ENCODE results near the gene FMN2.
A peak's percentile ranks its signal among the peaks of the same experiment; 100 is the strongest.

Gene FMN2

DNA sequence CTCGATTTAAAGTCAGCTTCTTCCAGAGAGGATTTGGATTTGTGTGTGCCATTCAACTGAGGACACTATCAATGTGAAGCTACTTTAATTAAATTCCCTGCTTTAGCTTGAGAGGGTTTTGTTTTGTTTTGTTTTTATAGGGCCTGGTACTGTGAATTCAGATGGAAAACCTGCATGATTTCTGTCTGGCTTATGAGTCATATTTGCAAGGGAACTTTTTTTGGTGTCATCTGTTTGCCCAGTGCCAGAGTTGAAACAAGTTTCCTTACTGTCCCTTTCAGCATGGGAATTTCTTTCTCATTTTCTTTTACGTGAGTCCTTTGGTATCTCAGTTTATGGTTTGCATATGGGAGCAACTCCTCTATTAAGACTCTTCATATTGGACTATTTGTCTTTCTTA, 325.6 kb downstream of the FMN2 start:
- H3K9ac ChIP-seq: no peak overlapping the region
- TF ChIP-seq CTCF (IDR thresholded peaks at IDR 0.05): no peak

GRCh38 chr1:240420766-240421165, 329.1 kb downstream of the FMN2 start:
- Histone ChIP-seq H3K9me3 (ENCODE audit: control insufficient read depth, low read length) (no peaks in the 10 kb centered on the region), H2AFZ (no peak overlapping the region), H3K36me3 (ENCODE audit: control insufficient read depth, insufficient read depth, low read length) (no peaks in the 10 kb centered on the region), H3K27ac (no peak overlapping the region), H3K9ac (no peak overlapping the region), H3K79me2 (no peaks in the 10 kb centered on the region), H3K4me1 (no peaks in the 10 kb centered on the region), H3K27me3 (ENCODE audit: control insufficient read depth, insufficient read depth, low read length) (no peaks in the 10 kb centered on the region), H3K4me2 (ENCODE audit: low read length) (no peak overlapping the region), H3K4me3 (ENCODE audit: low read depth, low read length) (no peak overlapping the region)
- TF ChIP-seq CTCF (IDR thresholded peaks at IDR 0.05): no peak

More for the DNA sequence above, 325.6 kb downstream of the FMN2 start:
- Histone ChIP-seq H3K9me3 (ENCODE audit: control insufficient read depth, low read length) (no peaks in the 10 kb centered on the region), H3K4me2 (ENCODE audit: low read length) (no peak overlapping the region), H3K4me1 (no peaks in the 10 kb centered on the region), H3K79me2 (no peaks in the 10 kb centered on the region), H3K4me3 (ENCODE audit: low read depth, low read length) (no peak overlapping the region), H3K36me3 (ENCODE audit: control insufficient read depth, insufficient read depth, low read length) (no peaks in the 10 kb centered on the region), H3K27me3 (ENCODE audit: control insufficient read depth, insufficient read depth, low read length) (no peaks in the 10 kb centered on the region), H3K27ac (no peak overlapping the region), H2AFZ (no peak overlapping the region)

GRCh38 chr1:240423246-240423924, 331.7 kb downstream of the FMN2 start:
- H3K36me3 ChIP-seq (ENCODE audit: control insufficient read depth, insufficient read depth, low read length): no peaks in the 10 kb centered on the region
- no peaks in the 10 kb centered on the region for H3K4me1 ChIP-seq
- H3K79me2 ChIP-seq: no peaks in the 10 kb centered on the region
- no peaks in the 10 kb centered on the region for H3K27me3 ChIP-seq (ENCODE audit: control insufficient read depth, insufficient read depth, low read length)
- H3K4me3 ChIP-seq (ENCODE audit: low read depth, low read length): no peak overlapping the region
- no peaks in the 10 kb centered on the region for H3K9me3 ChIP-seq (ENCODE audit: control insufficient read depth, low read length)
- no peak for TF ChIP-seq CTCF (IDR thresholded peaks at IDR 0.05)
- H3K4me2 ChIP-seq (ENCODE audit: low read length): no peak overlapping the region
- no peak overlapping the region for H3K9ac ChIP-seq
- no peak overlapping the region for H2AFZ ChIP-seq
- H3K27ac ChIP-seq: no peak overlapping the region

DNA sequence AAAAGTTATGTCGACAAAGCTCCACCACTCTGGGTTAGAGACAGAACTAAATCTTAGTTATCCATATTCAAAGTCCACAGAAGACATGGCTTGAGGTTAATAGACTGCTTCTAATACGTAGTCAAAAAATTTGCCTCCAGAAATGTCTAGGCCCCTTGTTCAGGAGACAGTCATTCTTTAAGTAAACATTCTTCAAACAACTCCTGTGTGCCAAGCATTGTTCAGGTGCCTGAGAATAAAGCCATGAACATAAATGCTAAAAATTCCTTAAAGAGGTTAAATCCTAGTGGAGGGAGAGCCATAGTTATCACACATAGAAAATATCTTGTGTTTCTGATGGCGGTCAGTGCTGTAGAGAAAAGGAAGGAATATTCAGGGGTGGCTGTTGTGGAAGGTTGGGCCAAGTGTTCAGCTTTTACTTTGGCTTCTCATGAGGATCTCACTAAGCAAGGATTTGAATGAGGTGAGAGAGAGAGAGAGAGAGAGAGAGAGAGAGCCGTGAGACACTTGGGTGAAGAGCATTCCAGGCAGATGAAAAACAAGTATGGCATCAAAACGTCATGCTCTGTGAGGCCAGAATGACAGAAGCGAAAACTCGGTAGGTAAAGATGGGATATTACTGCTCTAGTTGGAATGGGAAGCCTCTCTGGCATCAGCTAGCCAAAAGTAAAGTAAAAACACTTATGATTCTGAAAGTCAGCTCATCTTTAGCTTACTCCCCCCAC, 333.2 kb downstream of the FMN2 start:
- Histone ChIP-seq H3K79me2 (no peaks in the 10 kb centered on the region), H3K4me3 (ENCODE audit: low read depth, low read length) (no peak overlapping the region), H3K27ac (no peak overlapping the region), H3K4me2 (ENCODE audit: low read length) (peak overlapping the region; percentile 23), H3K9ac (no peak overlapping the region), H3K9me3 (ENCODE audit: control insufficient read depth, low read length) (no peaks in the 10 kb centered on the region), H3K4me1 (no peaks in the 10 kb centered on the region), H2AFZ (peak overlapping the region; percentile 11), H3K27me3 (ENCODE audit: control insufficient read depth, insufficient read depth, low read length) (no peaks in the 10 kb centered on the region), H3K36me3 (ENCODE audit: control insufficient read depth, insufficient read depth, low read length) (no peaks in the 10 kb centered on the region)
- no peak for TF ChIP-seq CTCF (IDR thresholded peaks at IDR 0.05)
